ENCODE measurements around the gene TMEM94.

Gene TMEM94

DNA sequence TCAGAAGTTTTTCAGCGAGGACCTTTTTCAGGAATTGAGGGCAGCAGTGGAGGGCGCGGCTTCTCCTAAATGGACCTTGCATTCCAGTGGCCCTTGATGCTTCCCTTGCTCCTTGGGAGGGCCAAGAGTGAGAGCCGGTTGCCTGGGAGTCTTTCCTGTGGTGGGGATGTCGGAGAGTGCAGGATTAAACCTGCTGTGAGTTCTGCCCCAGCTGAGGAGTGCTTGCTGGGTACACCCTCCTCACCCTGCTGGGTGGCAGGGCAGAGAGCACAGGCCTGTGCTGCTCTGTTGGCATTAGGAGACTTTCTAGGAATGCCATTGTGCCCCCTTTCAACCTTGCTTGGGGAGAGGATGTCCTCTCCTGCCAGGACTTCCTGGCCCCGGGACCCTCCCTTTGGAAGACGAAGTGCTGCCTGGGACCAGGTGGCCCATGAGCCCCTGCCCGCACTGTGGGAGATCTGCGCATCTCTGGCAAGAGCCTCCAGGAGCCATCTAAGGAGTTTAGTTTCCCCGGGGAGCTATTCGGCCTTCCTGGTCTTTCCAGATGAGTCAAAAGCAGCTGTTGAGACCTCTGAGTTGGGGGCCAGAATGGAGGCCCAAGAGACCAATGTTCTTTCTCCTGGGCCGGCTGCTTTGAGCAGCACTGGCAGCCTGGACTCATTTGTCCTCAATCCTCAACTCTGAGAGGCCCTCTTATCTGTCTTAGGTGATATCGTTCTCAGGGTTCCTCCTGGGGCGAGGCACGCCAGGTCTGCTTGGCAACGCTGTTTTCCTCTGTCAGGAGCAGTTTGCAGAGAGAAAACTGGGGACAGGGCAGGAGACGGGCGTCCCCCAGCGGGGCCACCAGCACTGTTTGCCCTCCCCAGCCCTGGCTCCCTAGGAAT lies 74.6 kb downstream of the TMEM94 start:
- no peak for DNase-seq

DNA sequence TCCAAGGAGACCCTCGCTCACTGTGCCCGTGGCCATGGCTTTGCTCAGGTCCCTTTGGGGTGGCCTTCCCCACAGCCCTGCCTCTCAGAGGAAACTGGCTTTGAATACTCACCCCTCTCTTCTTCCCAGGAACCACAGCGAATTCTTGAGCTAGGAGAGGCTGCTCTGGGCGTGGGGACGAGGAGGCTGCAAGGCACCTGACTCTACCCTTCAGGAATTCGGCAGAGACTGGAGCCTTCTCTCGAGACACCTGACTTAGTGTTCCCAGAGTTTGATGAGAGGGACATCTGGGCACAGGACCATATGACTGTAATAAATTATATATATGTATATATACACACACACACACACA lies 75.3 kb downstream of the TMEM94 start:
- DNase-seq = no peak

GRCh38 chr17:75535119-75535537 lies 78.7 kb downstream of the TMEM94 start:
- DNase-seq = peak; percentile 57

GRCh38 chr17:75535871-75536270 lies 79.4 kb downstream of the TMEM94 start:
- DNase-seq = no peak

GRCh38 chr17:75536366-75536765 lies 79.9 kb downstream of the TMEM94 start:
- no peak for DNase-seq

DNA sequence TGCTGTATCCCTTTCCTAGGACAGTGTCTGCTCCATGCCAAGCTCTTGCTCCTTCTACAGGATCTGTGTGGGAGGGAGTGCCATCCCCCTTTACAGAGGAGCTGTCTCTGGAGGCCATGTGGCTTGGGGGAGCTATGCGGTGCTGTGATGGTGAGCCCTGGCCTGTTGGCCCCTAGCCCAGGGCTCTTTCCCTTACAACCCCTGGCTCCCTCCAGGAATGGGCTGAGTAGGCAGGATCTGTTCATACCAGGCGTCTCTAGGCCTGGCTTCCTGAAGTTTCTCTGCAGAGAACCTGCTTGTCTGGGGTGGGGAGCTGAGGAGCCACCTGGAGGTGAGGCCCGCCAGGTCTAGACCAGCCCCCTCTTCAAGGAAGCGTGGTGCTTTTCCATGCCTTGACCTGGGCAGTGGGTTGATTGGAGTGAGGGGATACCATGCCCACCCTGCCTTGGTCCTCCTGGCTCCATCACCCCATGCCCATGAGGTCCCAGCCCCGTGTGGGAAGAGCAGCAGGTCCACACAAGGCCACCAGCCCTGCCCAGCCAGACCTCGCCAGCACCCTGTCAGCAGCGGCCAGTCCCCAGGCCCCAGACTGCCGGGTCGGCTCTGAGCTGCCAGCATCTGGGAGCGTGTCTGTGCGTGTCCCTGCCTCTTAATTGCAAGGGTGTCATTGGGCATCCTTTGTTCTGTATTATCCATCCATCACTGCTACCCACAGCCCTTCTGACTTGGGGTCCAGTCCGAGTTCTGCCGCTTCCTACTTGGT lies 83.7 kb downstream of the TMEM94 start:
- DNase-seq = no peak

DNA sequence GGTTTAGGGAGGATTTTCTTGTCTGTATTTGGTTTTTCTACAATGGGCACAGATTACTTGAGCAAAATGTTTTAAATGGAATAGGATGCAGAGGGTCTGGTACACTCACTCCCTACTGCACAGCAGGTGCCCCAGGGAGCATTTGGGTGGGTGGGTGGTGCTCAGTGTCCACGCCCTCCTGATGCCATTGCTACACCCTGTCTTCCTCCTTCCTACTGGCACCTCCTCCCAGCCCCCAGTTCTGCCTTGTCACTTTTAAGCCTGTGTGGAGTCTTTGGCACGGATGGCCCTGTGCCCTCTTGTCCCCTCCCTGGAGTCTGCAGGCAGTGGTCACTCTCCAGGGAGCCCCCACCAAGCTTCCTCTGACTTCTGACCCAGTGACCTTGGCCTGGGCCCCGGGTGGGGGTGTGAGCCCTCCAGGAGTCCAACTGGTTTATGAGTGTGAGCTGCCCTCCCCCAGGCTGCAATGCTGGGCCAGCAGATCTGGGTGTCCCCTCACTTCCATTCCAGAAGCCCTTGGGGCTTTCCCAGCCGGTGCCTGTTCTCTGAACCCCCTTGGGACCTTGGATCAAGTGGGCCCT lies 84.6 kb downstream of the TMEM94 start:
- no peak for DNase-seq

- DNase-seq = no peak
These were observed 85.8 kb downstream of the TMEM94 start for GRCh38 chr17:75542229-75542628.

- DNase-seq = no peak
These were observed 86.4 kb downstream of the TMEM94 start for GRCh38 chr17:75542728-75543336.

DNA sequence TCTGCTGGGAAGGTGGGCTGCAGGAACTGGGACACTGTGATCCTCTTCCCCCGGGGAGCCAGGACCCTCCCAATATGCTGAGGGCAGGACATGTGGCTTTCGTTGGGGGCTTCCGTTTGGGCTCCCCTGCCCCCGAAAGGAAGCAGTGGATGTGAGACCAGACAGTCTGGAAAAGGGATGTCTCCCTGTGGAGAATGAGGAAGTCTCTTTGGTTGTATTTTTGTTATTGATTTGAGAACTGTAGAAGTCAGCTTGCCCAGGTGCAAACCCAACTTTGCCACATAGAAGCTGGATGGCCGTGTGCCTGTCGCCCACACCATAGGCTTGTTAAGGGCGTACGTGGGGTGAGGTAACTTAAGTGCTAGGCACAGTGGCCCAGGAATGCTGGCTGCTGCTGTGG lies 87.8 kb downstream of the TMEM94 start:
- no peak for DNase-seq

GRCh38 chr17:75546181-75546580 lies 89.7 kb downstream of the TMEM94 start:
- DNase-seq = no peak

DNA sequence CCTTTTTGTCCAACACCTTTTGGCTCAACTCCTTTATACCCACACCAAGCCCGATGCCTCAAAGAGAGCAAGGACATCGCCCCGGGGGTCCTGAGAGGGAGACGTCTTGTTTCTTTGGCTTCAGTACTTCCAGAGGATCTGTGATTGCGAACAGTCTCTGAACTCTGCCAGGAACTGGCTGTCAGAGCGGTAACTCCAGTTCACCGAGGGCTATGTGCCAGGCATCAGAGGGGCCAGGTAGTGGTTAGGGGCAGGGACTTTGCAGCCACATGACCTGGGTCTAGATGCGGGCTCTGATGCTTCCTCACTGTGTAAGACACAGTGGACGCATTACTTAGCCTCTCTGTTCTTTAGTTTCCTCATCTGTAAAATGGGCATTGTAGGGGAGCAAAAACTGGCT lies 90.7 kb downstream of the TMEM94 start:
- no peak for DNase-seq

- DNase-seq = no peak
These were observed 92.4 kb downstream of the TMEM94 start for GRCh38 chr17:75548813-75549212.

Measured in stimulated activated CD4-positive, alpha-beta T cell treated with anti-CD3 and anti-CD28 coated beads, Interleukin-4, amount 100 ng/mL, for 24 hours (primary cell).